HCT116 (cell line): ENCODE measurements around the gene THYN1. TPM values are rescaled to one million over a fixed set of nuclear protein-coding genes. Genes with fewer than 3 reads are reported as not detected.

Experiments used
- ATAC-seq: fragments of 200-7000 bp; cut with Tn5 transposase; 2 replicates; pipeline ENCODE4 v1.9.1; 2020; ENCODE audit warnings: mild to moderate bottlenecking, moderate library complexity
- BruUV-seq: library from RNA; stranded (reverse); fragments of 400-500 nt; replicated peaks from 2 replicates; lab custom pipeline; 2021; lab: Mats Ljungman, UMichigan
- CTCF ChIA-PET: fragments of 300-600 bp; sonication (Branson Sonifier 250); formaldehyde crosslinking; loops from one replicate; lab custom pipeline; 2021; ENCODE audit warnings: antibody characterized with exemption; lab: Charles Lee
- POLR2A ChIA-PET: fragments of 300-600, 350-600 bp; sonication (Branson Sonifier 250); formaldehyde crosslinking; loops from one replicate; lab custom pipeline; 2021; ENCODE audit warnings: antibody characterized with exemption; lab: Charles Lee
- RAD21 ChIA-PET, 2 experiments: fragments of 300-600 bp; sonication (Branson Sonifier 250); formaldehyde crosslinking; loops; one replicate each; lab custom pipeline; 2023; ENCODE audit warnings: low total read pairs in 2 of 2; ENCODE audit not compliant: uncharacterized antibody in 2 of 2, unreplicated experiment in 2 of 2, low non-redundant PET in 1 of 2; lab: Charles Lee
- DNase-seq: peaks from one replicate; pipeline ENCODE4 v3.0.0-alpha.2; 2010; ENCODE audit warnings: low read depth, low spot score
- H2AFZ ChIP-seq: fragments of 200-600 bp; shearing (Covaris generic), sonication (generic); 2 replicates; pipeline ENCODE4 v1.6.1; 2017; ENCODE audit warnings: low read depth, mixed run types, mixed read lengths, antibody characterized with exemption, low read length; ENCODE audit not compliant: poor library complexity, severe bottlenecking
- H3K27ac ChIP-seq: 2 replicates; pipeline ENCODE4 v1.5.1; 2012; ENCODE audit warnings: low read depth, low read length
- H3K27me3 ChIP-seq: fragments of 200-600 bp; sonication (generic); 2 replicates; pipeline ENCODE4 v1.6.1; 2016; ENCODE audit warnings: mixed run types, low read length, mixed read lengths; ENCODE audit not compliant: insufficient read depth
- H3K36me3 ChIP-seq, 2 experiments: fragments of 200-500 bp in 1 of 2; fragments of 200-600 bp in 1 of 2; sonication (Bioruptor generic) in 1 of 2; sonication (generic) in 1 of 2; 2 replicates each; pipeline versions ENCODE4 v1.5.1 to v1.6.1; 2014 to 2016; ENCODE audit warnings: low read length in 2 of 2, inconsistent platforms in 1 of 2, mixed read lengths in 1 of 2, mixed run types in 1 of 2; ENCODE audit not compliant: insufficient read depth in 2 of 2, control insufficient read depth in 1 of 2
- H3K4me1 ChIP-seq, 2 experiments: fragments of 200-600 bp in 1 of 2; sonication (generic) in 1 of 2; 2 replicates each; pipeline versions ENCODE4 v1.5.1 to v1.6.1; 2012 to 2017; ENCODE audit warnings: low read length in 2 of 2, inconsistent platforms in 1 of 2, mild to moderate bottlenecking in 1 of 2, mixed read lengths in 1 of 2, mixed run types in 1 of 2, moderate library complexity in 1 of 2; ENCODE audit not compliant: insufficient read depth in 2 of 2, control insufficient read depth in 1 of 2
- H3K4me2 ChIP-seq: fragments of 200-600 bp; sonication (generic); 2 replicates; pipeline ENCODE4 v1.6.1; 2017; ENCODE audit warnings: mixed run types, low read length, mixed read lengths
- H3K4me3 ChIP-seq, 2 experiments: fragments of 200-600 bp in 1 of 2; sonication (generic) in 1 of 2; replicated peaks in 1 of 2; 2 replicates each; pipeline ENCODE4 v1.5.1; 2011 to 2016; ENCODE audit warnings: low read length in 2 of 2, control low read depth in 1 of 2, low read depth in 1 of 2, mild to moderate bottlenecking in 1 of 2, mixed read lengths in 1 of 2, mixed run types in 1 of 2
- H3K79me2 ChIP-seq: fragments of 200-600 bp; sonication (generic); 2 replicates; pipeline ENCODE4 v1.6.1; 2017; ENCODE audit warnings: mild to moderate bottlenecking, mixed run types, low read length, moderate library complexity, mixed read lengths; ENCODE audit not compliant: insufficient read depth
- H3K9ac ChIP-seq: fragments of 200-600 bp; sonication (generic); 2 replicates; pipeline ENCODE4 v1.6.1; 2016; ENCODE audit warnings: low read length, mixed read lengths
- H3K9me2 ChIP-seq: fragments of 200-600 bp; sonication (generic), shearing (Covaris generic); 2 replicates; pipeline ENCODE4 v1.6.1; 2017; ENCODE audit warnings: mixed run types, mild to moderate bottlenecking, moderate library complexity; ENCODE audit not compliant: insufficient read depth
- H3K9me3 ChIP-seq, 2 experiments: fragments of 200-500 bp in 1 of 2; fragments of 200-600 bp in 1 of 2; sonication (Bioruptor generic) in 1 of 2; sonication (generic) in 1 of 2; 2 replicates each; pipeline ENCODE4 v1.6.1; 2014 to 2017; ENCODE audit warnings: low read length in 2 of 2, mixed read lengths in 2 of 2, inconsistent platforms in 1 of 2, low read depth in 1 of 2, mild to moderate bottlenecking in 1 of 2, mixed run types in 1 of 2, moderate library complexity in 1 of 2; ENCODE audit not compliant: control insufficient read depth in 1 of 2, insufficient read depth in 1 of 2
- H4K20me1 ChIP-seq: fragments of 200-600 bp; sonication (generic), shearing (Covaris generic); 2 replicates; pipeline ENCODE4 v1.6.1; 2017; ENCODE audit warnings: mixed run types, mild to moderate bottlenecking, moderate library complexity; ENCODE audit not compliant: insufficient read depth
- CEBPB ChIP-seq: IDR thresholded peaks from 2 replicates; pipeline ENCODE4 v1.6.1; 2012; ENCODE audit warnings: low read depth
- CTCF ChIP-seq, 3 experiments: fragments of 200-600 bp in 1 of 3; sonication (generic) in 1 of 3; IDR thresholded peaks in 2 of 3; conservative IDR thresholded peaks in 1 of 3; 2 replicates each; pipeline ENCODE4 v1.5.1; 2012 to 2017; ENCODE audit warnings: low read depth in 2 of 3, low read length in 2 of 3, antibody characterized with exemption in 1 of 3, borderline replicate concordance in 1 of 3, control low read depth in 1 of 3, mild to moderate bottlenecking in 1 of 3, mixed read lengths in 1 of 3, mixed run types in 1 of 3, moderate library complexity in 1 of 3; ENCODE audit not compliant: insufficient read depth in 1 of 3
- EGR1 ChIP-seq: IDR thresholded peaks from 2 replicates; pipeline ENCODE4 v1.6.1; 2012; ENCODE audit warnings: low read depth
- EZH2 ChIP-seq: fragments of 200-600 bp; sonication (generic); IDR thresholded peaks from 2 replicates; pipeline ENCODE4 v1.6.1; 2017; ENCODE audit warnings: antibody characterized with exemption, mixed run types
- JUND ChIP-seq: IDR thresholded peaks from 2 replicates; pipeline ENCODE4 v1.6.1; 2012
- SP1 ChIP-seq: IDR thresholded peaks from 2 replicates; pipeline ENCODE4 v1.6.1; 2012; ENCODE audit warnings: low read depth
- TCF7L2 ChIP-seq: IDR thresholded peaks from 2 replicates; pipeline ENCODE4 v1.7.0; 2011; ENCODE audit warnings: borderline replicate concordance, inconsistent platforms; ENCODE audit not compliant: insufficient read depth, insufficient read length; ENCODE audit errors: extremely low read depth
- ZBTB33 ChIP-seq: IDR thresholded peaks from 2 replicates; pipeline ENCODE4 v1.6.1; 2011; ENCODE audit warnings: mild to moderate bottlenecking, low read length, moderate library complexity; ENCODE audit not compliant: insufficient replicate concordance; ENCODE audit errors: extremely low read depth
- ZFX ChIP-seq: fragments of 450-650 bp; IDR thresholded peaks from 2 replicates; pipeline ENCODE4 v1.6.1; 2017
- ZNF274 ChIP-seq: fragments of 200-500 bp; sonication (Bioruptor generic); IDR thresholded peaks from 2 replicates; pipeline ENCODE4 v1.6.1; 2014; ENCODE audit warnings: mild to moderate bottlenecking, low read depth, low read length, inconsistent platforms
- intact Hi-C: fragments of 100-400 bp; cut with micrococcal nuclease; formaldehyde crosslinking; loops from 2 replicates; pipeline ENCODE4 v1.10.0; 2022
- total RNA-seq: library from RNA; stranded (reverse); gene quantifications from one replicate; pipeline ENCODE4 v1.2.1, GENCODE V29; 2021; ENCODE audit not compliant: unreplicated experiment

Gene THYN1
- total RNA-seq, 1 experiment from 2014 or later: 32.2 TPM

DNA sequence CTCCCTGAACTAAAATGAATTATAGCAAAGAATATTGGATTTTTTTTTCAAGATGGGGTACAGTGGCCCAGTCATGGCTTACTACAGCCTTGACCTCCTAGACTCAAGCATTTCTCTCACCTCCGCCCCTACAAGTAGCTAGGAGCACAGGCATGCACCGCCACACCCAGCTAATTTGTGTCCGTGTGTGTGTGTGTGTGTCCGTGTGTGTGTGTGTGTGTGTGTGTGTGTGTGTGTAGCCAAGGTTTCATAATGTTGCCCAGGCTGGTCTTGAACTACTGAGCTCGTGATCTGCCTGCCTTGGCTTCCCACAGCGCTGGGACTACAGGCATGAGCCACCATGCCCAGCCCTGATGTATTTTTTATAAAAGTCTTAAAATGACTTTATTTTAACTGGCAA is 12.6 kb downstream of the THYN1 start:
- no peak for ATAC-seq
- no TSS peak for BruUV-seq
- no peak overlapping the region for H3K27ac ChIP-seq
- no peaks in the 10 kb centered on the region for H3K27me3 ChIP-seq
- CTCF ChIA-PET: no interaction called here
- intact Hi-C loops: no loop called here
- H3K9ac ChIP-seq: no peak overlapping the region
- H3K4me1 ChIP-seq: no peaks in the 10 kb centered on the region
- no peak overlapping the region for H3K4me3 ChIP-seq
- RAD21 ChIA-PET: no interaction called here
- DNase-seq: no peak
- H2AFZ ChIP-seq: no peak overlapping the region
- H3K79me2 ChIP-seq: no peaks in the 10 kb centered on the region
- H3K9me3 ChIP-seq: no peaks in the 10 kb centered on the region
- no peaks in the 10 kb centered on the region for H3K9me2 ChIP-seq
- peaks cover 12 to 20% of the 10 kb centered on the region in 2 experiments for H3K36me3 ChIP-seq
- POLR2A ChIA-PET: no interaction called here
- no peaks in the 10 kb centered on the region for H4K20me1 ChIP-seq
- no peak overlapping the region for H3K4me2 ChIP-seq
- no peak for TF ChIP-seq CEBPB
- TF ChIP-seq ZFX: no peak
- no peak for TF ChIP-seq ZNF274
- no peak for TF ChIP-seq EGR1
- no peak for TF ChIP-seq EZH2
- TF ChIP-seq ZBTB33: no peak
- no peak for TF ChIP-seq CTCF (IDR thresholded peaks at IDR 0.05 in 2 of 3, conservative IDR thresholded peaks at IDR 0.05 in 1 of 3; ENCODE audit: borderline replicate concordance in 1 of 3, insufficient read depth in 1 of 3, low read depth in 2 of 3, low read length in 2 of 3)
- TF ChIP-seq JUND: no peak
- TF ChIP-seq SP1: no peak
- TF ChIP-seq TCF7L2: no peak
